ENCODE measurements around the gene UVRAG.
A peak's percentile ranks its signal among the peaks of the same experiment; 100 is the strongest.

- TF ChIP-seq REST (IDR thresholded peaks at IDR 0.05; ENCODE audit: insufficient replicate concordance, low read depth), result no peak
- TF ChIP-seq CTCF (IDR thresholded peaks at IDR 0.05; ENCODE audit: insufficient read depth, low read length), result no peak
- TF ChIP-seq SPI1 (IDR thresholded peaks at IDR 0.05; ENCODE audit: borderline replicate concordance, low read depth), result peak; percentile 63; the same call in 1 of the 2 replicates
- no peak for TF ChIP-seq POLR2AphosphoS5 (IDR thresholded peaks at IDR 0.05; ENCODE audit: low read depth)
- no peak for TF ChIP-seq GABPA (IDR thresholded peaks at IDR 0.05; ENCODE audit: low read depth)
Measured at GRCh38 chr11:75816561-75817239, 1.7 kb downstream of the UVRAG start.

Data from HL-60 (cell line).